ENCODE data around the gene GDF2.

The GDF2 gene

GRCh38 chr10:47368431-47369180 lies 46.4 kb downstream of the GDF2 start:
- no peak for DNase-seq (ENCODE audit: low read depth, low spot score)

- DNase-seq (ENCODE audit: low read depth, low spot score): no peak
Measured at GRCh38 chr10:47369251-47369894, 47.1 kb downstream of the GDF2 start.

GRCh38 chr10:47370015-47370767 lies 47.9 kb downstream of the GDF2 start:
- DNase-seq (ENCODE audit: low read depth, low spot score): no peak

GRCh38 chr10:47370878-47371277 lies 48.6 kb downstream of the GDF2 start:
- DNase-seq (ENCODE audit: low read depth, low spot score): no peak

- no peak for DNase-seq (ENCODE audit: low read depth, low spot score)
Measured at GRCh38 chr10:47371629-47372485, 49.6 kb downstream of the GDF2 start.

- no peak for DNase-seq (ENCODE audit: low read depth, low spot score)
Measured at GRCh38 chr10:47372726-47373125, 50.5 kb downstream of the GDF2 start.

GRCh38 chr10:47374611-47375536 lies 52.6 kb downstream of the GDF2 start:
- DNase-seq (ENCODE audit: low read depth, low spot score): no peak

- DNase-seq (ENCODE audit: low read depth, low spot score): no peak
Measured at GRCh38 chr10:47376522-47377220, 54.4 kb downstream of the GDF2 start.

Measured in iPS DF 19.7 (cell line).